Right renal pelvis (tissue), 4 donors: ENCODE measurements around the gene GPR119. TPM values are rescaled to one million over a fixed set of nuclear protein-coding genes. Genes with fewer than 3 reads are reported as not detected.
"Not testable (repeated sequence)": the region's sequence is repeated elsewhere in the genome, so short reads cannot be mapped to it uniquely, and the experiment has no call there.

ENCODE experiments used
- DNase-seq, 4 donors: peaks; one replicate each; pipeline ENCODE4 v3.0.0-alpha.2; 2013; ENCODE audit warnings: low read depth in 4 of 4, low spot score in 3 of 4, missing footprints in 1 of 4
- polyA plus RNA-seq, 4 donors: library from polyadenylated mRNA; unstranded; fragments of 120-200 nt; gene quantifications; one replicate each; pipeline ENCODE4 v1.2.1, GENCODE V29; 2013; ENCODE audit not compliant: insufficient read length in 4 of 4

GPR119 gene
- polyA plus RNA-seq, 4 donors, result not detected

DNA sequence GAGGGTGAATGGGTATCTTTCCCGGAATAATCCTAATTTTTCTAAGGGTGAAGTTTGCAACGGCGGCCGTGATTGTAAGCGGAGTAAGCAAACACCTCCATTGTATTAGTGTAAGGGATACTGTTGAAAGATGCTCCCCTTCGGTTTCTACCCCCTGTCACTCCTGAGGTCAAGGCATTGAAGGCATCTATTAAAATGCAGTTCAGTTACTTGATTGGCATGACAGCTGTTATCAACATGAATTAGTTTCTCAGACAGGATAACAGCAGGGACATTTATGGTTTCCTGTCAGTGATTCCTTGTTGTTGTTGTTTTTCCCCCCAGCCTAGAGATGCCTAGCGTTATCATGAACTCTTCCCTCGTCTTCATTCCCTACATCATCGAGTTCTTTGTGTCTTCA is 45.2 kb downstream of the GPR119 start:
- DNase-seq, result no peak

DNA sequence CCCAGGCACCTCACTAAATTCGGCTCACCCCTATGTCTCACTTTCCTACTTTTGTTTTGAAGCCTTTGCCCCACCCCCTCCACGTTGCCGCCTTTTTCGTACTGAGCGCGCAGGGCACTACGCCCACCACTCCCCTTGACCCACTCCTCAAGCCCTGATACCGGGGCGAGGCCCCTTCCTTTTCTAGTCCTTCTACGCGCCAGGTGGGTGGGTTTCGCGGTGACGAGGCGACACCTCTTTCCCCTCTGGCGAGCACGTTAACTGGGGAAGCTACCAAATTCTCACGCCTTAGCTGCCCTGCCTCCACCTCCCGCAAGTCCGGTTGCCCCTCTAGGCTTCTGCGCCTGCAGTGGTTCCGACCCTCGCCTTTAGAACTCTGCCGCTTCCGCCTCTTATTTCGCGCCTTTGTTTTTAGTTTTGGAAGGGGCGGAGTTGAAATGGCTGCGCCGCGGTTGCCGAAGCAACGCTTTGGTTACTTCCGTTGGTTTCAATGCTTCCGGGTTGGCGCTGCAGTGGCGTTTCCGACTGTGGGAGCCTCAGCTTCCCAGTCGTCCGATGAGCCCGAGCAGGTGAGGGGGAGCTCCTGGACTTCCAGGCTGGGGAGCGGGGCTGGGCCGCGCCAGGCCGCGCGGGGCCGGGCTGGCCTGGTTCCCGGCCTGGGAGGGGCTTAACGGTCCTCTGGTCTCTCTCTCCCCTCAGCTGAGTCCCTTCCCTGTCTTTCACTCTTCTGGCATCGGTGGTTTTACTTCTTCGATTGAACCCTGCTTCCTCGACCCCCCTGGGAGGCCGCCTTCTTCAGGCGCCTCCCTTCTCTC is 45.9 kb downstream of the GPR119 start, which contains the start of gene SLC25A14:
Gene SLC25A14, plus strand, starts transcription at position 512 of the 815 bp plus-strand sequence. CDS start 360 bp downstream, outside the sequence.
- DNase-seq, result peak; percentile 55 to 62 (median 58)

DNA sequence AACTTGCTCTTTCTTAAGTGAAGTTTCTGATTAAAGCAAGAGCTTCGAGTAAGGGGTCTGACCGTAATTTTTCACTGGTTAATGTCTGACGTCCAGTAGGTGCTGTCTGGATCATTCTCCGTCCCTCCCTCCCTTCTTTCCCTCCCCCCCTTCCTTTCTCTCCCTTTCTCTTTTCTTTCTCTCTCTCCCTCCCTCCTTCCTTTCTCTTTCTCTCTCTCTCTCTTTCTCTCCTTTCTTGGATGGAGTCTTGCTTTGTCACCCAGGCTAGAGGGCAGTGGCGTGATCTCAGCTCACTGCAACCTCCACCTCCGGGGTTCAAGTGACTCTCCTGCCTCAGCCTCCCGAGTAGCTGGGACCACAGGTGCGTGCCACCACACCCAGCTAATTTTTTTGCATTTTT is 46.6 kb downstream of the GPR119 start:
- not testable (repeated sequence) for DNase-seq

DNA sequence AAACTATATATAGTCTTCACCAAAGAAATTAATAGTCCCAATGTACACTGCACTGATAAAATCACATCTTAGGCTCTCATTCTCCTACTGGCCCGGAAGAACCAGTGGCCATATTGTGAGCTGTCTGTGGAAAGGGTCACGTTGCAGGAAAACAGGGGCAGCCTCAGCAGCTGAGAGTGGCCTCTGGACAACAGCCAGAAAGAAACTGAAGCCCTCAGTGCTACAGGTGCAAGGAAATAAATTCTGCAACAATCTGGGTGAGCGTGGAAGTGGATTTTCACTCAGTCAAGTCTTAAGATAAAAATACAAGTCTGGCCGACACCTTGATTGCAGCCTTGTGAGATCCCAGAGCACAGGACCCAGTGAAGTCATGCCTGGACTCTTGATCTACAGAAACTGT is 48.9 kb downstream of the GPR119 start:
- no peak for DNase-seq

Other genes with a start within 250 kb of the GPR119 start
- 10 to 100 TPM; 88.7 to 95.9 (median 92.2) TPM for gene AIFM1, start 219.8 kb downstream of the GPR119 start, polyA plus RNA-seq
- gene RAB33A, start 213.7 kb downstream of the GPR119 start, polyA plus RNA-seq, result under 1 TPM; 0.33 to 0.71 (median 0.48) TPM
- gene ZNF280C, start 116.8 kb downstream of the GPR119 start, polyA plus RNA-seq, result 1 to 10 TPM; 5.6 to 8.1 (median 7.4) TPM
- gene SLC25A14, start 45.8 kb downstream of the GPR119 start, polyA plus RNA-seq, result 10 to 100 TPM; 20.7 to 27.0 (median 21.4) TPM
- gene RBMX2, start 16.3 kb upstream of the GPR119 start, polyA plus RNA-seq, result 10 to 100 TPM; 28.1 to 31.7 (median 28.7) TPM